NOMO-1 treated with DMSO at 0.1 percent for 48 hours (cell line): ENCODE measurements around the gene DCHS2.
A peak's percentile ranks its signal among the peaks of the same experiment; 100 is the strongest.

Source experiments
- DNase-seq: peaks from one replicate; lab custom pipeline; 2025; ENCODE audit not compliant: unreplicated experiment; lab: John Stamatoyannopoulos, UW

The DCHS2 gene

DNA sequence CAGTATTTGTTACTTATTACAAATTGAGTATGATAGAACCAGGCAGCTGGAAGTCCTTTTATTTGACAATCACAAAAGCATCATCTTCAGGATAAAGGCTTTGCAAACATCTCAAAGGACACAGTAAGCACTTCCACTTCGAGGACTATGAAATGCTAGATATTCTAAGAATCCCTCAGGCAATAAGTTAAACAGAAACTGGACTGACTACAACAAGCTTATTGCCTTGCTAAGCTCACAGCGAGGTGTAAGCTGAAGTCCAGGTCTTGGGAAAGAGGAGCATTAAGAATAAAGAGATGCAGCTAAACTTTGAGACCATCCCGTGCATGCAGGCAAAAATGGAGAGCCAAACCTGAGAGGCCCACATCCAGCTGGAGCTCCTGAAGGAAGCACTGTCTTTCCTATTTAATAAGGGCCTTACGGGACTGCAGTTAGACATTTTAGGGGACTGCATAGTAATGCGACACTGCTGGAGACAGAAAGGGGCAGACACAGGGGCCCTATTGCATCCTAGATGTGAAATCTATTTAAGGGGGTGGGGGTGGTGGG lies 38.7 kb downstream of the DCHS2 start:
- DNase-seq = no peak

DNA sequence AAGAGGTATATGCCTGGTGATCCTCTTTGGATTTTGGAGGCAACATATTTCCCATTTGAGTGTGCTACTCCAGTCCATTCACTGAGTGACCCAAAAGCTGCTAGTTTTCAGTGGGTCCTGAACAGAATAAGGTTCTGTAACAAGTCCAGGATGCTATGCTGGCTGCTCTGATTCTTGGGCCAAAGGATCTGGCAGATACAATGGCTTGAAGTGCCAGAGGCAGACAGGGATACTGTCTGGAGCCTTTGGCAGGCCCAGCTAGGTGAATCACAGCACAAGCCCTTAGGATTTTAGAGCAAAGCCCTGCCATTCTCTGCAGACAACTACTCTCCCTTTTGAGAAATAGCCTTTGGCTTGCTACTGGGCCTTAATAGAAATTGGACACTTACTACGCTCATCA lies 40.6 kb downstream of the DCHS2 start:
- no peak for DNase-seq

DNA sequence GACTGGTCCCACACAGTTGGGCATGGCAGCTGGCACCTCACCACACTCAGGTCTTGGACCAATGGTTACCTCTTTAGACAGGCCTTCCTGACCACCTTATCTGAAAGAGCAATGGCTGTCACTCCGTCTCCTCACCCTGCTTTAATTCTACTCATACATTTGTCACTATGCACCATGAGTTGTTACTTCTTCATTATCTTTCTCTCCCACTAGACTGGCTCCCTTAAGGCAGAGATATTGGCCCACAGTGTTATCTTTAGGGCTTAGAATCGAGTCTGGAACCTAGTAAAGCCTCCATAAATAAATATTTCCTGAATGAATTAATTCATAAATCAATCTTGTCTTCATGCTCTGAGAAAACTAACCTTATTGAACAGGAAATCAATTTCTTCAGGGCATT lies 46.6 kb downstream of the DCHS2 start:
- no peak for DNase-seq

DNA sequence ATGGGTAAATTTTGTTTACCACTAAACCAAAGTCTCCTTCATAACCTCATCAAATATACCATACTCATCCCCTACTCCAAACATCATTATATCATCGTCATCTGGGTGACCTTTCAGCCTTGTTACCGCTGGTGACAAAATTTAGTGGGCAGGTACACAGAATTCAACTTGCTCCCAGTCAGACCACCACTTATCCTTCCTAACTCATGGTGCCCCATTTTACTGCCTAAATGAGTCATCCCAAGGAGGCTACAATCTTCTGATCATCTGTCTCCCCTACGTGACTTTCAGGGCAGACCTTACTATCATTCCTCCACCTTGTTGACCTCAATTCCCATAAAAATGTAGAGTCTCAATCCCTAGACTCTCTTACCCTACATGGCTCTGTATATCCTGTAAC lies 49.6 kb downstream of the DCHS2 start:
- DNase-seq = no peak

DNA sequence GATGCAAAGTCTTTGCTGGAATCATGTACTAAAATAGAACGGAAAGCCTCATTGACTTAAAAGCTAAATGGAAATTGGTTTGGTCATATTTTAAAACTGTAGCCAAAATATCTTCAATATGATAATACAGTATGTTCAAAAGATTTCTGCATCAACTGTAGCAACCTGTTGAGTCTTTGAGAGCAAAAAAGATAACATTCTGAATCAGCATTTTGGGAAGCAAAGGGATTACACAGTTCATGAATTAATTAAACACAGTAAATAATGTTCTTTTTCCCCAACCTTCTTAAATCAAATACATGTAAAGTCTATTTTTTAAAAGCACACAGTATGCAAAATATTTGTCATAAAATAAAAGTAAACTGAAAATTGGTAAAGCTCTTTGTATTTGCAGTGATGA lies 50.5 kb downstream of the DCHS2 start:
- no peak for DNase-seq

DNA sequence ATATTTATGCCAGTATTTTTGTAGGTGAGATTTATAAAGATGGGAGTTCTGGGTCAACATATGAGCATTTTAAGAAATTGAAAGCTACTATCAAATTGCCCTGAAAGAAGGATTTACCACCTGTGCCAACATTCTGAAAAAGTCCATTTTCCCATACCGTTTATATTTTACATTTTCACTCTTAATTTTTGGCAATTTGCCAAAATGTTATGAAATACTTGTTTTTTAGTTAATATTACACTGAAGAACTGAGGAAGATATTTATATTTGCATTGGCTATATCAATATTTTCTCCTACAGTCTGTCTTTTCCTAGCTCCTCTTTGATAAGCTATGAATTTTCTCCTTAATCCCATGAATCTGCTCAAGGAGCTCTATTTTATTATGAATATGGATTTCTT lies 52.4 kb downstream of the DCHS2 start:
- no peak for DNase-seq

DNA sequence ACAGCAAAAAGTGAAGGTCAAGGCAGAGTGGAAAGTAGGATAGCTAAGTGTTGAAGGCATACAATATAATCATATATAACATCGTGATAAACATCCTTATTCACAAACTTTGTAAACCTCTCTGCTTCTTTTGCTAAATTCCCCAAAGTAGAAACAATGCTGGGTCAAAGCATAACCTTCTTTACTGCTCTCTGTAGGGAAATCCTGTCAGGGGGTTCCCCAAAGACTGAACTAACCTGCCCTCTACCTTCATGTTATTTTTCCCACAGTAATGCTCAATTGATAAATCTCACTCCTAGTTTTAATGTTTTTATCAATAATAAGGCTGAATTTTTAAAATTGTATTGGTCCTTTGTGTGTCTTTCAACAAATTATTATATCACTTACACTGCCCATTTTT lies 55.7 kb downstream of the DCHS2 start:
- no peak for DNase-seq

DNA sequence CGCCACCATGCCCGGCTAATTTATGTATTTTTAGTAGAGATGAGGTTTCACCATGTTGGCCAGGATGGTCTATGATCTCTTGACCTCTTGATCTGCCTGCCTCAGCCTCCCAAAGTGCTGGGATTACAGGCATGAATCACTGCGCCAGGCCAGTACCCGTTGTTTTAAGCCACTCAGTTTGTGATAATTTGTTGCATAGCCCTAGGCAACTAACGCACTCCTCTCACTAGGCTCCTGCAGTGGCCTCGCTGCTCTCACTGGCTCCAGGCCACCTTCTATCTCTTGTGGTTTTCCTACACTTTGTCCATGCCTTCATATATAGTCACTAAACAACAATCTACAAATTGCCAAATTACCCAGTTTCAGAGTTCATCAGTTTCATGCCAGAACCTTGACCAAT lies 58.1 kb downstream of the DCHS2 start:
- DNase-seq = no peak

DNA sequence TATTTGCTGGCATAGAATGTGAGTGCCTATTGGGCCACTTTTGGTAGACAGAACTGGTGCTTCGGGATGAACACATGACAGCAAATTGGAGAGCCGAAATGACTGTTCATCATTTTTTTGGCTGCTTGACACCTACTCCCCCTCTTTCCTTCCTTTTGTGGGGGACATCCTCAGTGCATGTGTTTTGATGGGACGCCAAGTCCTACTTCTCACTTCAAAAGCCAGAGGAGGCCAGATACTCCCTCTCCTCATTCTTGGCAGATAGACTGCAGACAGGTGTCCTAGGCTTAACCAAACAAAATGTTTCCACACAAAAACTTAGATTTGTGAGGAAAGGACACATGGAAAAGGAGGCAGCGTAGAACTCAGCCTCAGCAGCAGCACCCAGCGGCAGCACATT lies 62.4 kb downstream of the DCHS2 start:
- no peak for DNase-seq

DNA sequence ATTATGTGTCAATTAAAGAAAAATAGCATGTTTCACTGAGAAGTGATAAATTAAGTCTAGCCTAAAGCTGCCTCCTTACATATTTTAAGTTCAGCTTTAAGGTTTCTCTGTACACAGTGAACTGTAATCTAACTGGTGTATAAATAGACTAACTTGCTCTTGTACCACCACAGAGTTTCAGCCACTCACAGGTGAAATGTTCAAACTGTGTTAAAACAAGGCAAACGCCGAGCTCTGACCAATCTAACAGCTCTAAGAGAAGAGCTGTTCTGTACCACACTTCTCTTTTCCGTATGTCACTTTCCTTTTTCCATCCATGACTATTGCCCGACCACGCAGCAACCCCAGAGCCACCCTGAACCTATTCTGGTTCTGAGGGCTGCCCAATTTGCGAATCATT lies 64.5 kb downstream of the DCHS2 start:
- DNase-seq = no peak

DNA sequence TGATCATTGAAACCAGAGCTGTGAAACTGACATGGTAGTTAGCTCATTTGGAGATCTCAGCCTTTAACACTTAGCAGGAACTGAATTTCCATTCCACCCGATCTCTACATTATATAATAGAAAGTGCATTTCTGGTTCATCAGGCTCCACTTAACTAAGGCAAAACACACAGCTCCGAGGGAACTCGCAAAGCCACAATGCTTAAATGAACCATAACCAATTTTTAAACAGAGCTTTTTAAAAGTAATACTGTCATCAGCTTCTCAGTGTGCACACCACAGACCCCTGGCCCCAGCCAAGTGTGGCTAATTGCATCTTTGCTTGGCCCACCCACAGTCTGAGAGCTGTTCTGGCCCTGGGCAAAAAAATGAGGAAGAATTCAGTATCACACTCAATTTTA lies 66.1 kb downstream of the DCHS2 start:
- DNase-seq = no peak

DNA sequence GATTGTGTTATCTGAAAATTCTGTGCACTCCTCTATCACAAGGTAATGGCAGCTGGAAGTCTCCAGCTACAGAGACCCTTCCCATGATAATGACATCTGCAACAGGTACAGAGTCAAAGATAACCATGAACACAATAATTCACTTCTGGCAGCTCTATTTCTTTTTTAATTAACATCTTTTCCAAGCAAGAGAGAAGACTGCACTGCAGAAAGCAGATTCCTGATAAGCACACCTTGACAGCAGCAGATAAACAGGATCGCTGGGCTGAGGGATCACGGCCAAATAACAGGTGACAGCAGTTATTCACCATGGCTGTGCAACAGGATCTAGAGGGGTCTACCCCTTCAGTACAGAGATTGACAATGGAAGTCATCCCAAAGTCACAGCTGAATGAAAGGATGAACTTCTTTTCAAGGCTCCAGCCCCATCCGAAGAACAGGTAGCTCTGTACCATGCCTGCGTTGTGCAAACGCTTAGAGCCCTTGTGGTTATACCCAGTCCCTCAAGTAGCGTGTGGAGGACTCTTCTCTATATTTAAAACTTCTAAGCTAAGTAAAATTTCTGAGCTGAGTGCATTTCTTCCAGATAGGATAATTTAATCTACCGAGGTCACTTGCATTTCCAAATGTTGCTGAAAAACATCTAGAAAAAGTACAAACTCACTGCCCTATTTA lies 66.7 kb downstream of the DCHS2 start:
- no peak for DNase-seq

DNA sequence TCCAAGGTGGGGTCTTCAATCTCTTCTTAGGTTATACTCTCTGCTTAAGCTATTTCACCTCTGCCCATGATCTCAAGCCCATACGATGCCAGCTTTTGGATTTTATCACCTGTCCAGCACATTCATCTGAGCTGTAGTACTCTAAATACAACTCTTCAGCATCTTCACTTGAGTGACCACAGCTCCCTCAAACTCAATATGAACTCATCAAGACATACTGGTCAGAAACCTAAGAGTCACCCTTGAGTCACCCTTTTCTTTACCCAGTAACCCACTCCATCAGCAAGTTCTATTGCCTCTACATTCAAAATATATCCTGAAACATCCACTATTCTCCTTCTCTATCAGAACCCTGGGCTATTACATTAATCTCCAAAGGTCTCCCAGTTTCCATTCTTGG lies 69.4 kb downstream of the DCHS2 start:
- no peak for DNase-seq

DNA sequence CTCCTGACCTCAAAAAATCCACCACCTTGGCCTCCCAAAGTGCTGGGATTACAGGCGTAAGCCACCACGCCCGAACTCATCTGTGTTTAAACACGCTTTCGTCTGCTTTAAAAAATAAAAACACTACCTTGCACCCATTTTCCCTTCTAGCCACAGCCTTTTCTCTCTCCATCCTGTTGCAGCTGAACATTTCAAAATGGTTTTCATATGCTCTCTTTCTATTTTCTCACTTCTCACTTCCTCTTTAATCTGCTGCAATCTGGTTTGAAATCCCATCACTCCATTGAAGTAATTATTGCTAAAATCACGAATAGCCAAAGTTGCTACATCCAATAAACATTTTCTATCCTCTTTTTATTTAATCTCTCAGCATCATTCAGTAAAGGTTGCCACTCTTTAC lies 70.0 kb downstream of the DCHS2 start:
- peak; percentile 83 for DNase-seq

DNA sequence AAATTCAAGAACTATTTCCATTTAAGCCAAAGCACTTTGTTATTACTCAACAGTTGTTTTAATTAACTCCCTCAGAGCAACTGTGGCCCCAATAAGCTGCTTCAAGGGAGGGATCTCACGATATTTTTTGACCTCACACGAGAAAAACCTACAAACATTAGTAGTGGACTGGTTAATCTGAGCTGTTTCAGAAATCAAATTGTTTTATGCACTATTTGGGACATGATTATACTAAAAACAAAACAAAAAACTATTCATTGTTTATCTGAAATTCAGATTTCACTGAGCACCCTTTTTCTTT lies 74.3 kb downstream of the DCHS2 start:
- peak; percentile 50 for DNase-seq

DNA sequence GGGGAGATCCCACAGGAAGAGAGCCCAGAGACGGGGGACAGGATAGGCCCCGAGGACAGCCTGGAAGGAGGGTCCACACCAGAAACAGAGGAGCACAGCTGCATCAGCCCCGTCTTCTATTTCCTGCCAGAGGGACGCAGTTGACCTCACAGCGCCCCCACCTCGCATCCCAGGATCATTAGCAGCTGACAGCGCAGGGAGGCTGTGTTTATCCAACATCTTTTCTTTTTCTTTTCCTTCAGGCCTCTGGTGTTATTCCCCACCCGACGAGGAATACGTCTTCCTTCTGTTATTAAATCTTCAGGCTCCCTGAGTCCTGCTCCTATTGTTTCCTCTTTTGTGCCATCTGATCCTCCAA lies 75.4 kb downstream of the DCHS2 start:
- no peak for DNase-seq

DNA sequence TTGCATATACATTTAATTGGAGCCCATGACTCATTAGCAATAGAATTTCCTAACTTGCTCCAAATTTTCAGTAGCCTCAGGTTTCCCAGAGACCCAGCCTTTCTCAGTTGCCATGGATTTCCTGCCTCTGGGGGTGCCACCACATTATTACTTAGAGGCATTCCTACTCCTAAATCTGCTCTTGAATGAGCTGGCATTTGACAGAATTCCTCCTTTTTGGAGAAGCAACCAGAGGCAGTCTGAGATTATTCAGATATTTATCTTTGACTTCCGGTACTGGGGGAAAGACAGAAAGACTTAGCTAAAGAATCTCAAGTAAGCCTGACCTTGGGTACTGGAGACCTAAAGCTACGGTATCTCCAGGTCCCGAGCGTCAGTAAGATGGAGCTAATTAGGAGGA lies 76.3 kb downstream of the DCHS2 start:
- DNase-seq = no peak

DNA sequence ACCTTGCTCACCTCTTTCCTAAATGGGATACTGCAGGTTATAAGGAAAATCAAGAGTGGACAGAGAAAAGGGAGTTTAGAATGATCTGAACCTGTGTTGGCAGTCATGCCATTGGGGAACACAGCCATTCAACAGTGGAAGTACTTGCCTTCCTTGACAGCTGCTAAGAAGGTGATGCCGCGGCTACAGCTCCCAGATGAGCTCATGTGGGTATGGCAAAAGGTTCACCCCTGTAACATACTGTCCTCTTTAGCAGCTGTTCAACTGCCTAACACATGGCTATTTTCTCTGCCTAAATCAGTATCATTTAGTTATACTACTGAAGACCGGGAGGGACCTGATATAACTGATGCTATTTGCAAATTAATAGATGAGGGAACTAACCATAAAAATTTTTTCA lies 76.8 kb downstream of the DCHS2 start:
- DNase-seq = no peak

DNA sequence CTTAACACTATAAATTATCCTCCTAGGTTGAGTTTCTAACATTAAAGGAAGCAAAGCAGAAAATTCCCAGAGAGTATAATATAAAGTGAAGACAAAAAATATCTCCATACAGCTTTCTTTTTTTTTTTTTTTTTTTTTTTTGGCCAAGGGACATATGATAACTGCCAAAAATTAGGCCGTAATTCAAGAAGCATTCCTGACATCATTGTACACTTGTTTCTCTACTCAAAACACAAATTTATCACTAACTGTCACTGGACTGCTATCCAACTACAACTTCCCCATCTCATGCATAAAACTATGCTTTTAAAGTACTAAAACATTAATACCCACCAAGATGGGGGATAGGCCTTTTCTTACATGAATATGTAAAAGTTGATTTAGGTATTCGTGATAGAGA lies 77.2 kb downstream of the DCHS2 start:
- DNase-seq = no peak

DNA sequence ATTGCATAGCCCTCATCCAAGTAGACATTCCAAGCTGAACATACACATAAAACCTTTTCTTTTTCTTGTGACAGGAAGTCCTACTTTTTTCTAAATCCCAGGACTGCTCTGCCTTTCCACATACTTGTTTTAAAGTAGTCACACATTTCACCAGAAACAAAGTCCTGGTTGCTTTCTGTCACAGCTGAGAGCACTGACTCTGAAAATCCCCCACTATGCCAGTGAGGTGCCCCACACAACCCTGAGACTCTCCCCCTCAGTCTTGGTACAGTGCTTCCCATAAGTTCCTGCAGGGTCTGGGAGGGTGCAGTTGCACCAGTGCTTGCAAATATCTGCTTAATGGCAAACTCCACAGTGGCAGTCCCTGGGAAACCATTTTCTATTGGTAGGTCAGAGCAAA lies 84.2 kb downstream of the DCHS2 start:
- DNase-seq = no peak

DNA sequence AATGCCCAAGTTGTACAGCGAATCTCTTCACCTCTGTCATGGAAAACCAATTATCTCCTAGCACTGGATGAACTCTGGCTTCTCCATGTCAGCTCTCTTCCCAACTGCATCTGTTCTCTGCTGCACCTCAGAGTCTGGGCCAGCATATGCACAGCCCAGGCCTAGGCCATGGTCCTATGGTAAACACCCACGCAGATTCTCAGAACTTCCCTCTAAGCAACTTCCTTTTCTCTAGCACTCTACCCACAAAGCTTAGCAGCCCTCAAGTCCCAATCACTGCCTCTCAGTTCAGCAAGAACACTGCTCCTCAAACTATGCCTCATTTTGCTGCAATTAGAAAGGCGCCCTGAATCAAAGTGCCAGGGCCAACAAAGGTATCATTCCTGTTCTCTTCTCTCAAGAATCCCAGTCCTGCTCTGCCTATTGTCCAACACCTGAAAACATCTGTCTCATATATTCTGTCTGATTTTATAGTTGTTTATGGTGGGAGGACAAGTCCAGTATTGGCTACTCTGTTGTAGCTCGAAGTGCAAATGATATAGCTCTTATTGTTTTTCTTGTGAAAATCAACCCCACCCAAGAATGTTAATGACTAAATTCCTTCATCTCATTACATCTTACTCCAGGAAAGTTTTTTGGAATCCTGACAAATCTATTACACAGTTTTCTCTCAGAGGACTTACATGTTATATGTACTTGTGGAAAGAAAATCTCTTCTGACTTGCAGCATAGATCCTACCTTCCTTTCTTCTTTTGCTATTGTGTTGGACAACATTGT lies 85.4 kb downstream of the DCHS2 start:
- DNase-seq = peak; percentile 36

DNA sequence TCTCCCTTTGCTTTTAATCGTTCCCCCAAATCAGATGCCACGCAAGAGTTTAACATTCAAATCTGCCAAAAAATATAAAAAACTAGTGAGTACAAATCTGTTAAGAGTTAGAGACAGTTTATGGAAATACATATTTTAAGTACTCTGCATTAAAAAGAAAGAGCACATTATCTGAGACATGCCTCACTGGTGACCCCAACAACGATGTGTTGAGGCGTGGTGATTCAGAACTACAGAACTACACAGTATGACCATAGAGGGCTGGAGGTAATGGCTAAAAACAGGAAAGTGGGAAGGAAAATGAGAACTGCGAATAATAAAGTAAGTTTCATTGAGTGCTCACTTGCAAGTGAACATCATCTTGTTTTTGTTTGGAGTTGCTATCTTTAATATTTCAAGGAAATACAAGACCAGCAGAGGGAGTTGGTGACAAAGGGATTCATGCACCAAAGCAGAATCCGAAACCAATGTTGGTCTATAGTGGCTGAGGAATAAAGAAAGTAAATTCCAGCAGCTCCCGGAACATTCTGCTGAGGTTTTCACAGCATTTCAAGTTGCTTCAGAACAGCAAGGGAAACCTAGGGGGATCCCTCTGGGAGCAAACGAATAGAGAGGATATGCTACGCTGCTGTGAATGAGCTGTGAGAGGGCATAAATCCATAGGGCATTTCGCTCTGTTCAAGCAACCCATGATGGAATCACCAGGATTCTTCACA lies 92.2 kb downstream of the DCHS2 start:
- DNase-seq = no peak
